DLD1 (cell line): ENCODE results near the gene CSTPP1.
"Not testable (repeated sequence)": the region's sequence is repeated elsewhere in the genome, so short reads cannot be mapped to it uniquely, and the experiment has no call there.

Experiments
- in situ Hi-C: cut with HindIII; loops from 2 replicates; pipeline ENCODE4 v1.10.0; 2017; ENCODE audit warnings: low sequenced_read_pairs

The CSTPP1 gene

DNA sequence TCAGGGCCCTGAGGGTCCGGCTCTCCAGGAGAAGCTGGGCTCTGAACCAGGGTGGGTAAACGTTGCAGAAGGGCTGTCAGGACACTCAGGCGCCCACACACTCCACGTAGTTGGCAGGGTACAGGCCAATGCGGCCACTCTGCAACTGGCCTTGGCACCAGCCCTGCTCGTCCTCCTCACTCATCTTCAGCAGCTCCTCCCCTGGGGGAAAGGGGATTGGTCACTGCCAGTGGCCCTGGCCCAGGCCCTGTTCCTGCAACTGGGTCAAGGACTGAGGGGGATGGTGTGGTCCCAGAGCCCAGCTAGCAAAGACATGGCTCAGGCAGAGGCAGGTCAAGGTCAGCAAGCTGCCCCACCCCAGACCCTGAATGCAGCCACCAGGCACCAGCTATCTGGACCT is 241.3 kb downstream of the CSTPP1 start:
- in situ Hi-C loops, result no loop called here

DNA sequence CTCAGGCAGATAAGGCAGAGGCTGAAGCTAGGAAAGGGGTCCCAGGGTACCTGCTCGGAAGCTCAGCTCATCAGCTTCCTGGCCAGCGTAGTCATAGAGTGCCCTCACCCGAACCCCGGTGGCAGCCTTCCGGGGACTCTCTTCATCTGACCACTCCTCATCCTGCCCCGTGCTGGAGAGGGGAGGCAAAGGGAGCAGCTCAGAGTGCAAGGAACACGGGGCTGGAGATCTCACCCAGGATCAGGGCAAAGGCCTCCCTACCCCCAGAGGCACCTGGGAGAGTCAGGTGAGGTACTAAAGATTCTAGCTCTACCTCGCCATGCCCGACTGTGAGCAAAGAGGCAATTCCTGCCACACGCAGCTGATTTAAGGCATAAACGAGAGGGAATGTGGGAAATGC is 241.8 kb downstream of the CSTPP1 start:
- in situ Hi-C loops, result no loop called here

GRCh38 chr11:47178737-47179654 is 242.4 kb downstream of the CSTPP1 start:
- in situ Hi-C loops, result no loop called here

DNA sequence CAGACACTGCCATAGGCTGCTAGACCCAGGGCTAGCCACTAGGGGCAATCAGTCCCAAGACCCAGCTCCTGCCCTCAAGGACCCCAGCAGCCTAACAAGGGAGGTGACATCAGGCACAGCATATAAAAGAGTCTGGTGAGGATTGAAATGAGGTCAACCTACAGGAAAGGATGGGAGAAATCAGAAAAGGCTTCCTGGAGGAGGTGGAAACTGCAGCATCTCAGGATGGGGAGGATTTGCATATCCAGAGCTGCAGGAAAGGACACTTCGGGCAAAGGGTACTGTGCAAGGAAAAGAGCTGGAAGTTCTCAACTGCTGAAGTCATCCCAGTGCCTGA is 243.1 kb downstream of the CSTPP1 start:
- in situ Hi-C loops, result no loop called here

GRCh38 chr11:47180006-47180787 is 243.6 kb downstream of the CSTPP1 start:
- in situ Hi-C loops, result no loop called here

DNA sequence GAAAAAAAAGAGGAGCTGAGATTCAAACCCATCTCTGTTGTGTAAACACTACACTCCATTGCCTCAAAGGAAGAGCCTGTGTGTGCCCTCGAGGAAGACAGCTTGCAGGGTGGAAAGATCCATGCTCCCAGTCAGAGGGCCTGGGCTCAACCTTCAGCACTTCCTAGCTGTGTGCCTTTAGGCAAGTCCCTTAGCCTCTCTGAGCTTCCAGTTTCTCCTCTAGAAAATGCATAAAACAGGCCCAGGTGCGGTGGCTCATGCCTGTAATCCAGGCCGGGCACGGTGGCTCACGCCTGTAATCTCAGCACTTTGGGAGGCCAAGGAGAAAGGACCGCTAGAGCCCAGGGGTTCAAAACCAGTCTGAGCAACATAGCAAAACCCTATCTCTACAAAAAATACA is 244.7 kb downstream of the CSTPP1 start:
- in situ Hi-C loops, result no loop called here

DNA sequence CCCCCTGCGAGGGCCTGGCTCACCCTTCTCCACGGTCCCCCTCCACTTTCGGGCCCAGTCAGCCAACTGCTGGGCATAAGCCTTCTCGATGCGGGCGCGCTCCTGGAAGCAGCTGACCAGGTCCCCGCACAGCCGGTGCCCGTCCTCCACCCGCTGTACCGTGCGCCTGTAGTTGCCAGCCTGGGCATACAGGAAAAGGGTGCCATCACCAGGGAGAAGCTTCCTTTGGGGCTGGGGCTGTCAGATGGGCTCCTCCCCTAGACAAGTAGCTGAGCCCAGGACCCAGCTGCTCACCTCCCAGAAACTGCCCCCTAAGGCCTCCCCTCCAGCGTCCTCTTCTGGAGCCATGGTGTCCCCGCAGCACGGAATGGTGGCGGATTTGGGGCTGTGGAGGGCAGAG is 245.8 kb downstream of the CSTPP1 start:
- in situ Hi-C loops, result no loop called here

DNA sequence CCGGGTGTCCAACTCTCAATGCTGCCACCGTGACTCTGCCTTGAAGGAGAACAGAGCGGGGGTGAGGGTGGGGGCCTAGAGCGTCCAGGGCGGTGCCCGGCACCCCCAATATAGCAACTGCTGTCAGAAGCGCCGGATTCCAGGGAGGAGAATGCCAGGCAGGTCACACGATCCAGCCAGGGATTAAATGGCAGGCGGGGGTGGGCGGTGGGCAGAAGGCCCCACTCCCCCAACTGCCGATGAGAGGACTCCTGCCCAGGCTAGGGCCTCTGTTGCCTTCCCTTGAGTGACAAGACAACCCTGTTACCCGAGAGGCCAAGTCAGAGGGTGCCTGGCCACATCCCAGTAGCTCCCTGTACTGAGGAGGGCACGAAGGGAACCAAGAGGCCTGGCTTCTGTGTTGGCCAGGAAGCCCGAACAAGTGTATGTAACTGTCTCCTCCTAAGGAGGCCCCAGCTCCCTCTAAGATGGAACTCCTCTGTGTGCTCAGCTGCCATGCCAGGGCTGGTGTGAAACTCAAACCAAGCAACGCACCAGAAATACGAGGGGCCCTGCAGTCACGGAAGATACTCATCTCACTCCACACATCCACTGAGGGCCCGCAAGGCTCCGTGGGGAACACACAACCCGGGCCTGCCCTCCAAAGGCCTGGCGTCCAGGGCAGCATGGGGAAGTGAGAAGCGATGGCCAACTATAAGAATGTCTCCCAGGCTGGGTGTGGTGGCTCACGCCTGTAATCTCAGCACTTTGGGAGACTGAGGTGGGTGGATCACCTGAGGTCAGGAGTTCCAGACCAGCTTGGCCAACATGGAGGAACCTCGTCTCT is 246.7 kb downstream of the CSTPP1 start:
- in situ Hi-C loops, result no loop called here

GRCh38 chr11:47183969-47184368 is 247.4 kb downstream of the CSTPP1 start:
- in situ Hi-C loops, result no loop called here

- in situ Hi-C loops, result no loop called here
Measured at GRCh38 chr11:47184711-47185304, 248.2 kb downstream of the CSTPP1 start.

DNA sequence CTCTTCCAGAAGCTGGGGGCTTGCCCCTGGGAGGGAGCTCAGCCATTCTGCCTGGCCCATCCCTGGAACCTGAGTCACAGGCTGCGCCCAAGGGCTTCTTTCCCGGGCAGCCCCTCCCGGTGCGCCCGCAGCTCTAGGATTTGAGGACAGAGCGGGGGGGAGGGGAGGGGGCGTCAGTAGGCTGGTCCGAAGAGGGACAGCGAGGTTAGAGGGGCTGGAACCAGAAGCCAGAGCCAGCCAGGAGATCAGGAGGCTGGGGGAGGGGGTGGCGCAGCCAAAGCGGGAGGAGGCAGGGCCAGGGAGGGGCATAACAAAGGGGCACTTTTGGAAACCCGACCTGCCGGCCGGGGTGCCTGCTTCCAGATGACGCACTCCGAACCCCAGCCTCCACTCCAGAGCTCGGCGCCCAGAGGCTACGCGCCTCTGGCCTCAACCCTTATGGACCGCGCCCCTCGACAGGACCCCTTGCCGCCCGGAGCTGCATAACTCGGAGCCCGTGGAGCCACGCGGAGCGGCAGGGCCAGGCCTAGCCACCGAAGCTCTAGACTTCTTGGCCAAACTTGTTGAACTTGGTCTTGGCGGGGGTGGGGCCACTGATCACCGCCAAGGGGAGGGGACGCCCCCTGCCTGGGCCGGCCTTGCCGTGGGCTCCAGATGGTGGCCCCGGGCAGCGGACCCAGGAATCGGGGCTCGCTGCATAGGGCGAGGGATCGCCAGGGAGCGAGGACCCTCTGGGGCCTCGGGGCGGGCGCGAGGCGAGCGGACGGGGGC is 248.9 kb downstream of the CSTPP1 start:
- in situ Hi-C loops, result no loop called here

DNA sequence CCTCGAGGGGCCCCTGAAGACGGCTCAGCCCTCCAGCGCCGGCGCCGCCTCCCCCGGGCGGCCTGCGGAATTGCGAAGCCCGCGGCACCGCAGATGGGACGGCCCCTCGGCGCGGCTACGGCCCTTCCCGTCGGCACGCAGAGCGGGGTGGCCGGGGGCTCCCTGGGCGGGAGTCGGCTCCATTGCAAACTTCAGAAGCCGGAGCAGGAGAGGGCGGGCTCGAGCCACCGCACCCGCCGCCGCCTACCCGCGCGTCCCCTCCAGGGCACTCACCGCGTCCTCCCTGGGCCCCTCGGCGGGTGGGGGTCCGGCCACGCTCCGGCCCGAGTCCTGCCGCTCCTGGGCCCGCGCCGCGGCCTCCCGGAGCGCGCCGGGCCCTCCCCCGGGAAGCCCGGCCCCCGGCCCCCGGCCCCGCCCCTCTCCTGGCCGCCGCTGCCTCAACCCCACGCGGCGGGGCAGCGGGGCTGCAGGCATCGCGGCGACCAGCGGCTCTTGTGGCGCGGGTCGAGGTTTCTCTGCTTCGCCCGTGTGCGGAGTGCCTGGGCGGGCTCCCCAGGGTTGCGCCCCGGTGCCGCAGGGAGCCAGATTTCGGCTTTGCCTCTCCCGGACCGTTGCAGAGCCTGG is 249.6 kb downstream of the CSTPP1 start, which contains the start of gene PACSIN3:
Gene PACSIN3, minus strand, starts transcription at position 359 of the 624 bp plus-strand sequence. CDS start 3,707 bp downstream, outside the sequence.
- in situ Hi-C loops, result no loop called here

DNA sequence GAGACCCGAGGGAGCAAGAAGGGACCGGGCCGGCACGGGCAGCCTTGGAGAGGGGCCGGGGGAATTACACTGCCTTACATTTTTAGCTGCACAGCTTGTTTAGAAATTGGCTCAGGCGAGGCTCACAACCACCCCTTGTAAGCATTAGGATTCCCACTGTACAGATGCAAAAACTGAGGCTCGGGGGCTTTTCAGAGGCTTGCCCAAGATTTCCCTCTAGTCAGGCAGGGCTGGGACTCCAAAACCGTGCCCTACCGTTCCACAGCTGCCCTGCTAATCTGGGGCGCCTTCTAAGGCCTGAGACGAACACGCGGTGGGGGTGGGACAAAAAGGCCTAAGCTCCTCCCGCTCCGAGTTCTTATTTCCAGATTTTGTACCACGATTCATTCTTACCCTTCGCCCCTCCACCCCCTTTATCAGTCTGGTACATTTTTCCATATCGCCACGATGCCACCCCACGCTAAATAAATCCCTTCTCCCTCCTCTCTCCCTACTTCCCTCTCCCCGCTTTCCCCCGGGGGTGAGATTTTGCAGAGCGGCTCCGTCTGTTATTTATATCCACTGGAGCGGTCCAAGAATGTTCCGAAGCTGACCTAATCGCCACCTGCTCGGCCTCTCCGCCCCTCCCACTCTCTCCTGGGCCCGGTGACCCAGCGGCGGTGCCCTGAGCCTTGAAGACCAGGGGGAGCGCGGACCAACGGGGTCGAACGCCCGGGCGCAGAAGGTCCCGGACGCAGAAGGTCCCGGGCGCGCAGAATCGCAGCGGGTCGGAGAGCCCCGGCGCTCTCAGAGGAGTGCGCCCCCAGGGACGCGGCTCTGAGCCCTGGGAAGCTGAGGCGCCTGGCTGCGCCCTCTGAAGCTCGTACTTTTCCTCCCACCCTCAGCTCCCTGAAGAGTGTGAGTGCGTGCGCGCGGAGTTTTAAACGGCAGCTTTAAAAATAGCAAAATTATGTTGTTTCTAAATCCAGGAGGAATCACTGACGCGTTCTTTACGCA is 250.4 kb downstream of the CSTPP1 start:
- in situ Hi-C loops, result no loop called here

- in situ Hi-C loops, result no loop called here
Measured at GRCh38 chr11:47187723-47188122, 251.2 kb downstream of the CSTPP1 start.

GRCh38 chr11:47188259-47188658 is 251.7 kb downstream of the CSTPP1 start:
- in situ Hi-C loops, result no loop called here

DNA sequence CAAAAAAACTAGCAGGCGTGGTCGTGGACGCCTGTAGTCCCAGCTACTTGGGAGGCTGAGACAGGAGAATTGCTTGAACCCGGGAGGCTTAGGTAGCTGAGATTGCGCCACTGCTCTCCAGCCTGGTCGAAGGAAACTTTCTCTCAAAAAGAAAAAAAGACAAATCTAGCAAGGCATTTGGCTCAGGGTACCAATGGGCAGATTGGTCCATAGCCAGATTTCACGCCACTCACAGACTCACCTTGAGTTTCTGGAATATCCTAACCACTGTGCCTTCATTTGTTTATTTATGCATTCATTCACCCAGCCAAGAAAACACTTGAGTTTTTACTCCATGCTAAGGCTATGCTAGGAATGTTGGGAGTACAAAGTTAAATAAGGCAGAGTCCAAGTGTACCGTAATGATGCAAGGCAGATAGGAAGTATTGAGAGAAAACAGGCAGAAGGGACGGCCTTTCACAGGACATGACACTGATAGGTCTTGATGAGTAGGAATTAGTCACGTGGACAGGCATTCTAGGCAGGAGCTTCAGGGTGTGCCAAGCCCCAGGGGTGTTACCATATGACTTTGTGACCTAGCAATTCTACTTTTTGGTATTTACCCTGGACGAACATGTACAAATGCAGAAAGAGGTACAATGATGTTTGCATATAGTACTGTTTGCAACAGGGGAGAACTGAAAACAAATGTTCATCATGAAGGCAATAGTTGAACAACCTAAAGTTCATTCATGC is 252.7 kb downstream of the CSTPP1 start:
- in situ Hi-C loops, result no loop called here

DNA sequence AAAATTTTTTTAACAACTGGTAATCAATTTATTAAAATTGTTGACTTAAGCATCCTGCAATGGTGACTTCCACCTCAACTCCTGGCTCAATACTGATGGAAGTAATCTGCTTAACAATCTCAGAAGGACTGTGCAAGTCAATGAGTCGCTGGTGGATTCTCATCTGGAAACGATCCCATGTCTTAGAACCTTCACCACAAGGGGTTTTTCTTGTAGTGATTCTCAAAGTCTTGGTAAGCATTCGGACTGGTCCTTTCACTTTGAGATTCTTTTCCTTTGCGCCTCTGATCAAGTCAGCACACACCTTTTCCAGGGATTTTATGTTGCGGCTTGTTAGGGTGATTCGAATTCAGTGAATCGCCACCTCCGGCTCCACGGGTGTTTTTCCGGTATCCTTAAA is 254.6 kb downstream of the CSTPP1 start:
- in situ Hi-C loops, result not testable (repeated sequence)

GRCh38 chr11:47192111-47192510 is 255.6 kb downstream of the CSTPP1 start:
- in situ Hi-C loops, result no loop called here
